Measurements from ENCODE around the gene UNC45B. TPM values are rescaled to one million over a fixed set of nuclear protein-coding genes. Genes with fewer than 3 reads are reported as not detected.

The UNC45B gene
- total and polyA plus RNA-seq, 2 of the 8 experiments (the other 6 are each of a cell fraction or from before 2014, with no cell fraction given), result 0.06 to 0.15 TPM

DNA sequence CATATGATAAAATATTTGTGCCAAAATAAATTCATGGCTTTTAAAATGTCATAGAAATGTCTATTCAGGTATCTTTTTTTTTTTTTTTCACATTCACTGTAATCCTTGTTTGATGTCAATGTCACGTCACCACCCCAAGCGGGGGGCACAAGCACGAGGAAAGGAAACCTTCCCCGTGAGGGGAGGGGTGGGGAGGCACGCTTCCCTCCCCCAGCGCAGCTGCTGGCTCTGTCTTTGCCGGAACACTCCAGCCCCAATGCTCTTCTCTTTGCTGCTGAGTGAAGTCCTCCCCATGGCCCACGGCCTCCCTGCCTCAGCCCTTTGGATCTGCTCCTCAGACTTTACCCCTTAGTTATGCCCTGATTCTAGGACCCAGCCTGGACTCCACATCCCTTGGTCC, 45.1 kb downstream of the UNC45B start (continued):
- TF ChIP-seq HDAC2 (IDR thresholded peaks at IDR 0.05; ENCODE audit: borderline replicate concordance in 1 of 2, low read depth in 2 of 2, low read length in 2 of 2), result no peak
- TF ChIP-seq, protein P1, sequence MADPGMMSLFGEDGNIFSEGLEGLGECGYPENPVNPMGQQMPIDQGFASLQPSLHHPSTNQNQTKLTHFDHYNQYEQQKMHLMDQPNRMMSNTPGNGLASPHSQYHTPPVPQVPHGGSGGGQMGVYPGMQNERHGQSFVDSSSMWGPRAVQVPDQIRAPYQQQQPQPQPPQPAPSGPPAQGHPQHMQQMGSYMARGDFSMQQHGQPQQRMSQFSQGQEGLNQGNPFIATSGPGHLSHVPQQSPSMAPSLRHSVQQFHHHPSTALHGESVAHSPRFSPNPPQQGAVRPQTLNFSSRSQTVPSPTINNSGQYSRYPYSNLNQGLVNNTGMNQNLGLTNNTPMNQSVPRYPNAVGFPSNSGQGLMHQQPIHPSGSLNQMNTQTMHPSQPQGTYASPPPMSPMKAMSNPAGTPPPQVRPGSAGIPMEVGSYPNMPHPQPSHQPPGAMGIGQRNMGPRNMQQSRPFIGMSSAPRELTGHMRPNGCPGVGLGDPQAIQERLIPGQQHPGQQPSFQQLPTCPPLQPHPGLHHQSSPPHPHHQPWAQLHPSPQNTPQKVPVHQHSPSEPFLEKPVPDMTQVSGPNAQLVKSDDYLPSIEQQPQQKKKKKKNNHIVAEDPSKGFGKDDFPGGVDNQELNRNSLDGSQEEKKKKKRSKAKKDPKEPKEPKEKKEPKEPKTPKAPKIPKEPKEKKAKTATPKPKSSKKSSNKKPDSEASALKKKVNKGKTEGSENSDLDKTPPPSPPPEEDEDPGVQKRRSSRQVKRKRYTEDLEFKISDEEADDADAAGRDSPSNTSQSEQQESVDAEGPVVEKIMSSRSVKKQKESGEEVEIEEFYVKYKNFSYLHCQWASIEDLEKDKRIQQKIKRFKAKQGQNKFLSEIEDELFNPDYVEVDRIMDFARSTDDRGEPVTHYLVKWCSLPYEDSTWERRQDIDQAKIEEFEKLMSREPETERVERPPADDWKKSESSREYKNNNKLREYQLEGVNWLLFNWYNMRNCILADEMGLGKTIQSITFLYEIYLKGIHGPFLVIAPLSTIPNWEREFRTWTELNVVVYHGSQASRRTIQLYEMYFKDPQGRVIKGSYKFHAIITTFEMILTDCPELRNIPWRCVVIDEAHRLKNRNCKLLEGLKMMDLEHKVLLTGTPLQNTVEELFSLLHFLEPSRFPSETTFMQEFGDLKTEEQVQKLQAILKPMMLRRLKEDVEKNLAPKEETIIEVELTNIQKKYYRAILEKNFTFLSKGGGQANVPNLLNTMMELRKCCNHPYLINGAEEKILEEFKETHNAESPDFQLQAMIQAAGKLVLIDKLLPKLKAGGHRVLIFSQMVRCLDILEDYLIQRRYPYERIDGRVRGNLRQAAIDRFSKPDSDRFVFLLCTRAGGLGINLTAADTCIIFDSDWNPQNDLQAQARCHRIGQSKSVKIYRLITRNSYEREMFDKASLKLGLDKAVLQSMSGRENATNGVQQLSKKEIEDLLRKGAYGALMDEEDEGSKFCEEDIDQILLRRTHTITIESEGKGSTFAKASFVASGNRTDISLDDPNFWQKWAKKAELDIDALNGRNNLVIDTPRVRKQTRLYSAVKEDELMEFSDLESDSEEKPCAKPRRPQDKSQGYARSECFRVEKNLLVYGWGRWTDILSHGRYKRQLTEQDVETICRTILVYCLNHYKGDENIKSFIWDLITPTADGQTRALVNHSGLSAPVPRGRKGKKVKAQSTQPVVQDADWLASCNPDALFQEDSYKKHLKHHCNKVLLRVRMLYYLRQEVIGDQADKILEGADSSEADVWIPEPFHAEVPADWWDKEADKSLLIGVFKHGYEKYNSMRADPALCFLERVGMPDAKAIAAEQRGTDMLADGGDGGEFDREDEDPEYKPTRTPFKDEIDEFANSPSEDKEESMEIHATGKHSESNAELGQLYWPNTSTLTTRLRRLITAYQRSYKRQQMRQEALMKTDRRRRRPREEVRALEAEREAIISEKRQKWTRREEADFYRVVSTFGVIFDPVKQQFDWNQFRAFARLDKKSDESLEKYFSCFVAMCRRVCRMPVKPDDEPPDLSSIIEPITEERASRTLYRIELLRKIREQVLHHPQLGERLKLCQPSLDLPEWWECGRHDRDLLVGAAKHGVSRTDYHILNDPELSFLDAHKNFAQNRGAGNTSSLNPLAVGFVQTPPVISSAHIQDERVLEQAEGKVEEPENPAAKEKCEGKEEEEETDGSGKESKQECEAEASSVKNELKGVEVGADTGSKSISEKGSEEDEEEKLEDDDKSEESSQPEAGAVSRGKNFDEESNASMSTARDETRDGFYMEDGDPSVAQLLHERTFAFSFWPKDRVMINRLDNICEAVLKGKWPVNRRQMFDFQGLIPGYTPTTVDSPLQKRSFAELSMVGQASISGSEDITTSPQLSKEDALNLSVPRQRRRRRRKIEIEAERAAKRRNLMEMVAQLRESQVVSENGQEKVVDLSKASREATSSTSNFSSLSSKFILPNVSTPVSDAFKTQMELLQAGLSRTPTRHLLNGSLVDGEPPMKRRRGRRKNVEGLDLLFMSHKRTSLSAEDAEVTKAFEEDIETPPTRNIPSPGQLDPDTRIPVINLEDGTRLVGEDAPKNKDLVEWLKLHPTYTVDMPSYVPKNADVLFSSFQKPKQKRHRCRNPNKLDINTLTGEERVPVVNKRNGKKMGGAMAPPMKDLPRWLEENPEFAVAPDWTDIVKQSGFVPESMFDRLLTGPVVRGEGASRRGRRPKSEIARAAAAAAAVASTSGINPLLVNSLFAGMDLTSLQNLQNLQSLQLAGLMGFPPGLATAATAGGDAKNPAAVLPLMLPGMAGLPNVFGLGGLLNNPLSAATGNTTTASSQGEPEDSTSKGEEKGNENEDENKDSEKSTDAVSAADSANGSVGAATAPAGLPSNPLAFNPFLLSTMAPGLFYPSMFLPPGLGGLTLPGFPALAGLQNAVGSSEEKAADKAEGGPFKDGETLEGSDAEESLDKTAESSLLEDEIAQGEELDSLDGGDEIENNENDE (IDR thresholded peaks at IDR 0.05; ENCODE audit: insufficient replicate concordance, low read length), result no peak
- TF ChIP-seq RXRA (IDR thresholded peaks at IDR 0.05; ENCODE audit: insufficient read depth, low read depth, low read length), result no peak
- no peak for TF ChIP-seq POU5F1 (IDR thresholded peaks at IDR 0.05; ENCODE audit: low read depth, low read length)
- no peak for TF ChIP-seq KDM1A (IDR thresholded peaks at IDR 0.05; ENCODE audit: borderline replicate concordance, low read length)
